Mesothelial cell of epicardium (in vitro differentiated cells): ENCODE results near the gene ERICH3. TPM values are rescaled to one million over a fixed set of nuclear protein-coding genes. Genes with fewer than 3 reads are reported as not detected.
A peak's percentile ranks its signal among the peaks of the same experiment; 100 is the strongest.
"Not testable (repeated sequence)": the region's sequence is repeated elsewhere in the genome, so short reads cannot be mapped to it uniquely, and the experiment has no call there.

Experiments
- DNase-seq, 2 experiments: peaks; one replicate each; pipeline ENCODE4 v3.0.0; 2021; ENCODE audit warnings: low spot score in 2 of 2; ENCODE audit not compliant: unreplicated experiment in 2 of 2
- H3K27ac Mint-ChIP-seq: 2 replicates; pipeline ENCODE4 v1.8.0; 2021; ENCODE audit warnings: mixed read lengths
- H3K27me3 Mint-ChIP-seq: 2 replicates; pipeline ENCODE4 v1.8.0; 2021; ENCODE audit warnings: low read depth, mixed read lengths
- H3K36me3 Mint-ChIP-seq: 2 replicates; pipeline ENCODE4 v1.8.0; 2021; ENCODE audit warnings: mixed read lengths
- H3K4me1 Mint-ChIP-seq: 2 replicates; pipeline ENCODE4 v1.8.0; 2021; ENCODE audit warnings: mixed read lengths
- H3K4me3 Mint-ChIP-seq: 2 replicates; pipeline ENCODE4 v1.8.0; 2021; ENCODE audit warnings: mild to moderate bottlenecking, moderate library complexity, mixed read lengths
- H3K9me3 Mint-ChIP-seq: 2 replicates; pipeline ENCODE4 v1.8.0; 2021; ENCODE audit warnings: mixed read lengths
- CTCF ChIP-seq: fragments of 200-600 bp; sonication (generic); IDR thresholded peaks from one replicate; pipeline ENCODE4 v1.5.0; 2021; ENCODE audit warnings: antibody characterized with exemption; ENCODE audit not compliant: unreplicated experiment
- total RNA-seq: library from RNA; stranded (reverse); gene quantifications from 3 replicates; pipeline ENCODE4 v1.2.1, GENCODE V29; 2021

Gene ERICH3
- total RNA-seq, 1 donor from 2014 or later, result not detected

GRCh38 chr1:74679811-74680210 is 6.2 kb upstream of the ERICH3 start:
- H3K36me3 Mint-ChIP-seq, result no peaks in the 10 kb centered on the region
- no peak for DNase-seq
- no peak for TF ChIP-seq CTCF
- H3K27ac Mint-ChIP-seq, result no peak overlapping the region
- H3K4me3 Mint-ChIP-seq, result no peak overlapping the region
- no peaks in the 10 kb centered on the region for H3K9me3 Mint-ChIP-seq
- no peaks in the 10 kb centered on the region for H3K4me1 Mint-ChIP-seq
- H3K27me3 Mint-ChIP-seq, result peaks cover 40% of the 10 kb centered on the region

- TF ChIP-seq CTCF, result no peak
- Mint-ChIP-seq H3K4me1 (peaks cover 5% of the 10 kb centered on the region), H3K9me3 (no peaks in the 10 kb centered on the region), H3K27ac (no peak overlapping the region), H3K4me3 (no peak overlapping the region), H3K36me3 (no peaks in the 10 kb centered on the region), H3K27me3 (peaks cover 44% of the 10 kb centered on the region)
- DNase-seq, result no peak
Observed at GRCh38 chr1:74677926-74678325, 4.3 kb upstream of the ERICH3 start.

GRCh38 chr1:74674278-74675048 is 871 bp upstream of the ERICH3 start:
- H3K4me1 Mint-ChIP-seq, result peaks cover 5% of the 10 kb centered on the region
- no peak for DNase-seq
- no peak overlapping the region for H3K27ac Mint-ChIP-seq
- H3K4me3 Mint-ChIP-seq, result peak overlapping the region; percentile 57
- TF ChIP-seq CTCF, result no peak
- peaks cover 10% of the 10 kb centered on the region for H3K9me3 Mint-ChIP-seq
- no peaks in the 10 kb centered on the region for H3K36me3 Mint-ChIP-seq
- peaks cover 55% of the 10 kb centered on the region for H3K27me3 Mint-ChIP-seq

- peaks cover 48% of the 10 kb centered on the region for H3K27me3 Mint-ChIP-seq
- H3K4me1 Mint-ChIP-seq, H3K4me3 Mint-ChIP-seq, H3K36me3 Mint-ChIP-seq, DNase-seq, H3K9me3 Mint-ChIP-seq, H3K27ac Mint-ChIP-seq: not testable (repeated sequence)
Observed at GRCh38 chr1:74670866-74671265, 2.7 kb downstream of the ERICH3 start.

GRCh38 chr1:74654708-74655107 is 18.9 kb downstream of the ERICH3 start:
- H3K27me3 Mint-ChIP-seq, result peaks cover 8% of the 10 kb centered on the region
- H3K9me3 Mint-ChIP-seq, result no peaks in the 10 kb centered on the region
- TF ChIP-seq CTCF, result no peak
- no peak overlapping the region for H3K27ac Mint-ChIP-seq
- DNase-seq, result no peak
- no peaks in the 10 kb centered on the region for H3K36me3 Mint-ChIP-seq
- H3K4me3 Mint-ChIP-seq, result no peak overlapping the region
- H3K4me1 Mint-ChIP-seq, result peaks cover 6% of the 10 kb centered on the region

- Mint-ChIP-seq H3K4me1 (peaks cover 6% of the 10 kb centered on the region), H3K27ac (no peak overlapping the region), H3K36me3 (no peaks in the 10 kb centered on the region), H3K9me3 (no peaks in the 10 kb centered on the region), H3K27me3 (peaks cover 2% of the 10 kb centered on the region), H3K4me3 (no peak overlapping the region)
- DNase-seq, result no peak
- no peak for TF ChIP-seq CTCF
Observed at GRCh38 chr1:74652711-74653139, 20.9 kb downstream of the ERICH3 start.
